DMS153 (cell line): ENCODE measurements around the gene CPAMD8.

Experiments
- DNase-seq: peaks from one replicate; lab custom pipeline; 2025; lab: John Stamatoyannopoulos, UW

Gene CPAMD8

GRCh38 chr19:16917401-16917800 is 109.2 kb downstream of the CPAMD8 start:
- no peak for DNase-seq

- no peak for DNase-seq
These were observed 110.9 kb downstream of the CPAMD8 start for GRCh38 chr19:16915734-16916133.

- no peak for DNase-seq
These were observed 111.5 kb downstream of the CPAMD8 start for GRCh38 chr19:16915135-16915534.

- no peak for DNase-seq
These were observed 112.2 kb downstream of the CPAMD8 start for GRCh38 chr19:16914421-16914820.

GRCh38 chr19:16912780-16913179 is 113.8 kb downstream of the CPAMD8 start:
- no peak for DNase-seq

GRCh38 chr19:16911046-16911445 is 115.6 kb downstream of the CPAMD8 start:
- no peak for DNase-seq

GRCh38 chr19:16908759-16909158 is 117.9 kb downstream of the CPAMD8 start:
- DNase-seq, result no peak

GRCh38 chr19:16904599-16904998 is 122.0 kb downstream of the CPAMD8 start:
- no peak for DNase-seq

- no peak for DNase-seq
These were observed 123.3 kb downstream of the CPAMD8 start for GRCh38 chr19:16903347-16903746.

GRCh38 chr19:16902545-16902944 is 124.1 kb downstream of the CPAMD8 start:
- no peak for DNase-seq

- DNase-seq, result no peak
These were observed 125.0 kb downstream of the CPAMD8 start for GRCh38 chr19:16901491-16902175.

- DNase-seq, result no peak
These were observed 127.0 kb downstream of the CPAMD8 start for GRCh38 chr19:16899566-16900075.

GRCh38 chr19:16898361-16899015 is 128.1 kb downstream of the CPAMD8 start:
- DNase-seq, result no peak

GRCh38 chr19:16897856-16898161 is 128.8 kb downstream of the CPAMD8 start:
- DNase-seq, result no peak

- no peak for DNase-seq
These were observed 129.4 kb downstream of the CPAMD8 start for GRCh38 chr19:16897029-16897855.

GRCh38 chr19:16896146-16897028 is 130.2 kb downstream of the CPAMD8 start:
- no peak for DNase-seq

GRCh38 chr19:16895467-16896145 is 131.0 kb downstream of the CPAMD8 start:
- no peak for DNase-seq

- no peak for DNase-seq
These were observed 132.5 kb downstream of the CPAMD8 start for GRCh38 chr19:16894080-16894479.

- no peak for DNase-seq
These were observed 133.0 kb downstream of the CPAMD8 start for GRCh38 chr19:16893686-16893989.

- no peak for DNase-seq
These were observed 133.5 kb downstream of the CPAMD8 start for GRCh38 chr19:16892868-16893685.

GRCh38 chr19:16892436-16892835 is 134.2 kb downstream of the CPAMD8 start:
- DNase-seq, result no peak
